ENCODE data around the gene KRTAP10-4.
A peak's percentile ranks its signal among the peaks of the same experiment; 100 is the strongest.
"Not testable (repeated sequence)": the region's sequence is repeated elsewhere in the genome, so short reads cannot be mapped to it uniquely, and the experiment has no call there.

KRTAP10-4 gene

DNA sequence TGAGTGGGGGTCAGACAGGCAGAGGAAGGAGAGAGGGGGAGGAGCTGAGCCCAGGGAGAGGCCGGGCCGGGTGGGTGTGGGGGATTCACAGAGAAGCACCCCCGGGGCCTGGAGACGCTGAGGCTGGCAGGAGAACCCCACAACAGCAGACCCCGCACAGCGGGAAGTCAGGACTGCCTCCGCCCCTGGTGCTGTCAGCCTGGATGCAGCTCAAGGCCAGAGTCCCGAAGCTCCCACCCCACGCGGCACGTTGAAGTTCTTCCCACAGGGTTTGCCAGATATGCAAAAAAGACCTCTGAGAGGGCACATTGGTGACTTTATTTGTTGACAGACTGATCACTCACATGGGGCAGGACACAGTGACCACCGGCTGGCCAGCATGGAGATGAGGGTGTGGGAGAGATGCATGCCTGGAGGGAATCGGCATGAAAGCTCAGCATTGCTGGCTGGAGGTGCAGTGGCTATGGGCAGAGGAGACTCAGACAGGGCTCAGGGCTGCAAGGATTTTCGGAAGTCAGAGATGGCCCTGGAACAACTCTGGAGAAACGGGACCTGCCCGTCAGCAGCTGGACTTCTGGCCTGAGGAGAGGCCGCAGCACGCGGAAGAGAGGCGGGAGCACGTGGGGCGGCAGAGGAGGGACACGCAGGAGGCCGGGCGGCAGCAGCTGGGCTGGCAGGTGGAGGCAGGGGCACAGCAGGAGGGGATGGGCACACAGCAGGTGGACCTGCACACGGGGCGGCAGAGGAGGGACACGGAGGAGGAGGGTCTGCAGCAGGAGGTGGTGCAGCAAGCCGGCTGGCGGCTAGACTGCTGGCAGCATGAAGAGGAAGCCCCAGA, 15.8 kb upstream of the KRTAP10-4 start:
- DNase-seq (ENCODE audit: low spot score), result no peak

DNA sequence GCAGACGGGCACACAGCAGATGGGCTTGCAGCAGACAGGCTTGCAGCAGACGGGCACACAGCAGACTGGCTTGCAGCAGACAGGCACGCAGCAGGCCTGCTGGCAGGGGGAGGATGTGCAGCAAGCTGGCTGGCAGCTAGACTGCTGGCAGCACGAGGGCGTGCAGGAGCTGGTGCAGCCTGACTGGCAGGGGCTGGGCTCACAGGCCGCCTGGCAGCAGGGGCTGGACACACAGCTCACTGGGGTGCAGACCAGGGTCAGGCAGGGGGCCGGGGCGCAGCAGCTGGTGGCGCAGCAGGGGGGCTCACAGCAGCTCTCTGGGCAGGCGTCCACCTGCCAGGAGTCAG, 15.2 kb upstream of the KRTAP10-4 start:
- DNase-seq (ENCODE audit: low spot score), result not testable (repeated sequence)

DNA sequence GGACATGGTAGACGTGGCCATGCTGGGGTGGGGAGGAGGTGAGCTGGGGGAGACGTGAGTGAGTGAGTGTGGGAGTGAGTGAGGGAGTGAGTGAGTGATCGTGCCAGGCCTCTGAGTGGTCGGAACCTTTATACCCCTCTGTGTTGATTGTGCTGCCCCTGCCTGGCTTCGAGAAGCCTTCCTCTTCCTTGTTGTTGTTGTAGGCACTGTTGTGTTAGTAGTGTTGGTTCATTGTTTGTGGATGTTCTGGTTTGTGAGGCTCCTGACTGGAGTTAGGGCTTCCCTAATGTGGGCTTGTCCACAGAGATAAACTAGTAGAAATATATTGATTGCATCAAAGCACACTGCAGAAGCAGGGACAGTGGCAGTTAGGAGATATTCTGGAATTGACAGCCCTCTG, 14.8 kb upstream of the KRTAP10-4 start, which contains the start of gene KRTAP10-3:
Gene KRTAP10-3, minus strand, starts transcription at position 101 of the 400 bp plus-strand sequence. Its CDS starts 80 bp downstream, at position 21.
- no peak for DNase-seq (ENCODE audit: low spot score)

GRCh38 chr21:44564099-44564498, 9.4 kb upstream of the KRTAP10-4 start:
- no peak for DNase-seq (ENCODE audit: low spot score)

- no peak for DNase-seq (ENCODE audit: low spot score)
These were observed 8.5 kb upstream of the KRTAP10-4 start for GRCh38 chr21:44564886-44565598.

GRCh38 chr21:44566403-44566802, 7.1 kb upstream of the KRTAP10-4 start:
- DNase-seq (ENCODE audit: low spot score), result no peak

- no peak for DNase-seq (ENCODE audit: low spot score)
These were observed 5.9 kb upstream of the KRTAP10-4 start for GRCh38 chr21:44567481-44568171.

DNA sequence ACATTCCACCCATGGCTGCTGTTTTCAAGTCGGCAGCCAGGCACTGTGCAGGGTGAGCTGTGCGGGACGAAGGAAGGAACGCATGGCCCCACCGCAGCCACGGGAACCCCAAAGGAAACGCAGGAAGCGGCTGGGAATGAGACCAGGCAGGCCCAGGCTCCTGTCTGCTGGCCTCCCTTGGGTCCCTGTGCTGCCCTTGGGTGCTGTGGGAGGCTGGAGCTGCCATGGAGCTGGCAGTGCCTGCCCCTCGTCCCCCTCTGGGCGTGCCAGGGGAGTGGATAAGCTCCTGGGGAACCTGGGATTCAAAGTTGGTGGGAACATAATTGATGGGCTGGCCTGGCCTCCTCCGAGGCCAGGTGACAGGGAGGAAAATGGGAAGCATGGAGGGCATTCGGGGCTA, 5.3 kb upstream of the KRTAP10-4 start:
- no peak for DNase-seq (ENCODE audit: low spot score)

GRCh38 chr21:44568667-44569556, 4.6 kb upstream of the KRTAP10-4 start:
- no peak for DNase-seq (ENCODE audit: low spot score)

DNA sequence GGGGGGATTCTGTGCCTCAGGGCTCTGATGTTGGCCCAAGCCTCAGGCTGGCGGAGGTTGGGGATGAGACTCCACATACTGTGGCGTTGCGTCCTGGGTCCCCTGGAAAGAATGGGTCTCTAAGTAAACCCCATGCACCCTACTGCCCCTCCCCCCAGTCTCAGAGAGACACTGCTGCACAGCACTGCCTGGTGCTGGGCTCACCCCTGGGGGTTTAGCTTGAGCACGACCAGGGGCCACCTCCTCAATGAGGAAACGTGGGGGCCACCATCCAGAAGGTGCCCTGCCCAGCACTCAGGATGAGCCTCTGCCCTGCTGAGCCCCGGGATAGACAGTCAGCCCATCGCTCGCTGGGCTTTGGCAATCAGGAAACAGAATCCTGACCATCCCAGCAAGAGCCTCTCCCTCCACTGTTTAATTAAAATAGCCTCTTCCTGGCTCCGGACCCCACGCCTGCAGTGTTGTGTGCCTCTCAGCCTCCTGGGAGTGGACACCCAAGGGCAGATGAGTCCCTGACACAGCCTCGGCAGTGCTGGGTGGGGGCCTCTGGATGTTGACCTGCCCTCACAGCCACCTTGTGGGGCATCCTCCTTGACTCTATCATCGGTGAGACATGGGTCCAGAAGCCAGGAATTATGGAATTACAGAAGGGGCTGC, 3.5 kb upstream of the KRTAP10-4 start:
- DNase-seq (ENCODE audit: low spot score), result no peak

DNA sequence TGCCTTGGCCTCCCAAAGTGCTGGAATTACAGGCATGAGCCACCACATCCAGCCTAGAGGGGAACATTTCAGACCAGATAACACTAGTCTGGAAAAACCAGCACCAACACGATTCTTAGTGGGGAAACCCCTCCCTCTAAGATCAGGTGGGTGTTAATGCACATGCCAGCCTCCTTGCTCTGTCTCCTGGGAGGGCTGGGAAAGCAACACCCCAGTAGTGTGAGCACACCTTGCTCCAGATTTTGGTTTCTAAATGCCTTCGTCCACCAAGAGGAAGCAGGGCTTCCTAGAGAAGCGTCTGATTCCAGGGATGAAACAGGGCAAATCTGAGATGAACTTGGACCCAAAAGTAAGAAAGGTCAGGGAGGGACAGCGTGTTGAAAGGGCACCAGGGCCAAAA, 2.2 kb upstream of the KRTAP10-4 start:
- DNase-seq (ENCODE audit: low spot score), result no peak

GRCh38 chr21:44571844-44572782, 1.4 kb upstream of the KRTAP10-4 start:
- no peak for DNase-seq (ENCODE audit: low spot score)

DNA sequence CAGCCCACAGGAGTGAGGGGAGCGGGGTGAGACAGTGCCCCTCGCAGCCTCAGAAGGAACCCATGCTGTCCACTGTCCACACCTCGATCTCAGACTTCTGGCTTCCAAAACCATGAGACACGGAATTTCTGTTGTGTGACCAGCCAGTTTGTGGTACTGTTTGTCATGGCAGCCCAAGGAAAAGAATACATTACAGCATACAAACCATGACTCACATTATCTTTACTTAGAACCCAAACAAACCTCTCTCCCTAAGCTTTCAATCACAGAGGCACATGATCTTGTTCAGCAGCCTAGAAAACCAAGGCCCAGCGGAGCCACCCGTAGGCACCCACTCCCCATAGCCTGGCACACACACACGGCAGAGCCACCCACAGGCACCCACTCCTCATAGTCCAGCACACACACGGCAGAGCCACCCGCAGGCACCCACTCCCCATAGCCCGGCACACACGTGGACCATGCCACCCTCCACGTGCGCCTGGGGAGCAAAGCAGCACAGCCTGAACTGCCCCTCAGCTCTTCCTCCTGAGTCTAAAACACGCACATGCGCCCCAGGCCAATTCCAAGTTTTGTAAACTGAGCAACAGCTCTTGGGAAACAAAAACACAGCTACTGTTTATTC, 458 bp upstream of the KRTAP10-4 start:
- peak; percentile 16 for DNase-seq (ENCODE audit: low spot score)

- DNase-seq (ENCODE audit: low spot score), result no peak
These were observed 1.2 kb downstream of the KRTAP10-4 start for GRCh38 chr21:44574457-44575306.

DNA sequence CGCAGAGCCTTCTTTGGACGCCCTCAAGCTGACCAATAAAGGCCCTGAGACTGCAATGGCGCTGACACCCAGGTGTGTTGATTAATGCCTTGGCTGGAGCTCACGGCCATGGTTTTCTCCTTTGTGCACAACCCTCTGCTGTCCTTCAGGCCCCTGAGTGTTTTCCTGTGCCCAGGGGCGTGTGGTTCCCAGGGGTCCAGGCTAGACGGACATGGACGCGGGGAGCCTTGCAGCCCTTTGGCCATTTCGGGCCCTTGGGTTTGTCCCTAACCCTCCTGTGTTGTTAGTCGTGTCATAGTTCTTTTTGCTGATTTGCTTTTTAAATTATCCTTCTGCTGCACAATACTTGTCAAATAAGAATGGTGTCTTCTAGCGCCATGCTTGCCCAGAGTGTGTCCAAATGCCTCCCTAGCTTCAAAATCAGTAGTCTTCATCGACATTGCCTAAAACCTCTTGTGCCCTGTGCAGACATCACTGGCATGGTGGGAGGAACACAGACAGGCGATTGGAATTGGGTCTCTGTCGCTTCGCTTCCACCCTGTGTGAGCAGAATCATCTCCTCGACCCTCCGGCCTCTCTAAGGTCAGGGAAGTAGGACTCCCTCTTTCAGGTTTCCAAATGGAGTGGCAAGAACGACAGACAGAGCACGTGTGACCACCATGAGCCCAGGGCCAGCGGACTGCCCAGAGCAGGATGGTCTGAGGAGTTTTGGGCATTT, 1.9 kb downstream of the KRTAP10-4 start:
- no peak for DNase-seq (ENCODE audit: low spot score)

- no peak for DNase-seq (ENCODE audit: low spot score)
These were observed 2.5 kb downstream of the KRTAP10-4 start for GRCh38 chr21:44576025-44576420.

- no peak for DNase-seq (ENCODE audit: low spot score)
These were observed 5.0 kb downstream of the KRTAP10-4 start for GRCh38 chr21:44578371-44579055.

Measured in COLO829 (cell line).